Muscle of arm (tissue), 12 donors: ENCODE measurements around the gene PDE6G. TPM values are rescaled to one million over a fixed set of nuclear protein-coding genes. Genes with fewer than 3 reads are reported as not detected.
"Not testable (repeated sequence)": the region's sequence is repeated elsewhere in the genome, so short reads cannot be mapped to it uniquely, and the experiment has no call there.

Source experiments
- DNase-seq: peaks from one replicate; pipeline ENCODE4 v3.0.0-alpha.2; 2013
- polyA plus RNA-seq, 12 donors: library from polyadenylated mRNA; unstranded; fragments of 120-200 nt; gene quantifications; one replicate each; pipeline ENCODE4 v1.2.1, GENCODE V29; 2013; ENCODE audit not compliant: insufficient read length in 12 of 12

PDE6G gene
- polyA plus RNA-seq, 12 donors, result 1.4 to 7.6 (median 3.1) TPM; not detected in 2

DNA sequence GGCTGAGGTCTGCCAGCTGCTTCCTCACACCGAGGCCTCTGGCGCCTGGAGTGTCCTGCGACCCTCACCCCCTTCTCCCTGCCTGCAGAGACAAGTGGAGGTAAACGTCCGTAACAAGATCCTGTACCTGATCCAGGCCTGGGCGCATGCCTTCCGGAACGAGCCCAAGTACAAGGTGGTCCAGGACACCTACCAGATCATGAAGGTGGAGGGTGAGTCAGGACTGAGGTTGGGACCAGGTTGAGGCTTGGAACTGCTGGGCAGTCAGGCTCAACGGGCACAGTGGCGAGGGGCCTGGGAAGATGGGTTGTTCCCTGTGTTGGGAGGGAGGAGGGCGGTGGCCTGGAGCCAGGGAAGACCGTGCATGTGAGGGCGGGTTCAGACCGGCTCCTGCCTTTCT lies 32.3 kb upstream of the PDE6G start:
- no peak for DNase-seq

GRCh38 chr17:81687770-81688541 lies 31.6 kb upstream of the PDE6G start:
- DNase-seq, result no peak

DNA sequence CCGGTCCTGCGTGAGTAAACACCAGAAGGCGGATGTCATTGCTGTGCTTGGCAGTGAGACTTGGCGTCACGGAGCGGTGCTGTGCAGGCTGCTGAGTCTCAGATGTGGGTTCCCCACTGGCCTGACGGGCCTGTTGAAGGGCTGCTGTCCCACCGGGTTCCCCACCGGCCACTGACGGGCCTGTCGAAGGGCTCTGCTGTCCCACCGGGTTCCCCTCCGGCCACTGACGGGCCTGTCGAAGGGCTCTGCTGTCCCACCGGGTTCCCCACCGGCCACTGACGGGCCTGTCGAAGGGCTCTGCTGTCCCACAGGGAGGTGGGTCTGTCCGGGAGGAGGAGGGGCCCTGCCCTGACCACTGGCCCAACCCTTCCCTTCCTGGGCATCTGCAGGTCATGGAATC lies 30.3 kb upstream of the PDE6G start:
- DNase-seq, result no peak

- DNase-seq, result no peak
These were observed 28.8 kb upstream of the PDE6G start for GRCh38 chr17:81685108-81685507.

- no peak for DNase-seq
These were observed 28.1 kb upstream of the PDE6G start for GRCh38 chr17:81684442-81684911.

- peak; percentile 99 for DNase-seq
These were observed 27.5 kb upstream of the PDE6G start, which contains the start of the genes ARL16 and HGS for GRCh38 chr17:81683584-81684441. Gene ARL16, minus strand, starts transcription at chr17:81683797. Its CDS starts 44 bp downstream, at chr17:81683753. Gene HGS, plus strand, starts transcription at chr17:81684011. Its CDS starts 56 bp downstream, at chr17:81684067.

- no peak for DNase-seq
These were observed 26.9 kb upstream of the PDE6G start for GRCh38 chr17:81683208-81683583.

- DNase-seq, result no peak
These were observed 26.3 kb upstream of the PDE6G start for GRCh38 chr17:81682565-81683207.

DNA sequence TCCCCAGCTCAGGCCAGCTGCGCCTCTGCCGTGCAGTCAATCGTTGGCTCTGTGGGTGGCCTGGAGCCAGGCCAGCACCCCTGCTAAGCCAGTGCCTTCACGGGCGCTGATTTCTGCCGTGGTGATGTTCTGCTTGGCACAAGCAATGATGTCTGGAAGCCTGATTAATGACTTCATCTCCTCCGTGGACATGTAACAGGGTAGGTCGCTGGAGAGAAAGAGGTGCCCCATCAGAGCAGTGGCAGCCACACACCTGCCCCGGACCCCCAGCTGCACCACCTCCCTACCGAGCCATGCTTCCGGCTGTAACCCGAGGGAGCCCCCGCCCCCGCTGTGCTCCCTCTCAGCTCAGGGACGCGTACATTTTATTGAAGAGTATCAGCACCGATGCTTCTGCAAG lies 25.3 kb upstream of the PDE6G start:
- DNase-seq, result no peak

DNA sequence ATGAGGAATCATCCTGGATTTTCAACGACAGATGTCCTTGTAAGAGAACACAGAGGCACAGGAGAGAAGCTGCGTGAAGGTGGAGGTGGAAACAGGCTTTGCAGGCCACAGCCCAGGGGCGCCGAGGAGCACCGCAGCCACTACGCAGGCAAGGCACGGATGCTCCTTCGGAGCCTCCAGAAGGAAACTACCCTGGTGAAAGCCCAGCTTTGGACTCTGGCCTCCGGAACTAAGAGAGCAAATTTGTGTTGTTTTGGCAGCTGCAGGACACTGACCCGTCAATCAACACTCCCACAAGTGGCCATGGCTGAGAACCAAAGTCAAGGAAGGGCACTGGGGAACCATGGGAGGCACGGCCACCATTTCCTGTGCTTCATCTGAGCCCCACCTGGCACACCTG lies 23.8 kb upstream of the PDE6G start:
- no peak for DNase-seq

DNA sequence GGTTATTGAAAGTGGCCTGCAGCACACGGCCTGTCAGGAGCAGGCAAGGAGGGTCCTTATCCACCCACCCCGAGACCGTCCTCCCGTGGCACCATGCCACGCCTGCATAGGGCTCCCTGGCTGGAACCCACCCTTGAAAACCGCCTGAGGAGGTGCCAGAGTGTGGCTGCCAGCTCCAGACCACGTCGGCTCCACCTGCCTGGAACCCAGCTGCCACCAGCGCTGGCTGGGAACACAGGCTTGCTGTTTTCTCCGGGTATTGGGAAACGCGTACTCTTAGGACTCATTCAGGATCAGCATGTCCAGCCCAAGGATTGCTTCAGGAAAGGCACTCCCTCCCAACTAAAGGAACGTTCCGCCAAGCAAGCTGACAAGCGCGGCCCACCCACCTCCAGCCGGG lies 20.6 kb upstream of the PDE6G start:
- no peak for DNase-seq

DNA sequence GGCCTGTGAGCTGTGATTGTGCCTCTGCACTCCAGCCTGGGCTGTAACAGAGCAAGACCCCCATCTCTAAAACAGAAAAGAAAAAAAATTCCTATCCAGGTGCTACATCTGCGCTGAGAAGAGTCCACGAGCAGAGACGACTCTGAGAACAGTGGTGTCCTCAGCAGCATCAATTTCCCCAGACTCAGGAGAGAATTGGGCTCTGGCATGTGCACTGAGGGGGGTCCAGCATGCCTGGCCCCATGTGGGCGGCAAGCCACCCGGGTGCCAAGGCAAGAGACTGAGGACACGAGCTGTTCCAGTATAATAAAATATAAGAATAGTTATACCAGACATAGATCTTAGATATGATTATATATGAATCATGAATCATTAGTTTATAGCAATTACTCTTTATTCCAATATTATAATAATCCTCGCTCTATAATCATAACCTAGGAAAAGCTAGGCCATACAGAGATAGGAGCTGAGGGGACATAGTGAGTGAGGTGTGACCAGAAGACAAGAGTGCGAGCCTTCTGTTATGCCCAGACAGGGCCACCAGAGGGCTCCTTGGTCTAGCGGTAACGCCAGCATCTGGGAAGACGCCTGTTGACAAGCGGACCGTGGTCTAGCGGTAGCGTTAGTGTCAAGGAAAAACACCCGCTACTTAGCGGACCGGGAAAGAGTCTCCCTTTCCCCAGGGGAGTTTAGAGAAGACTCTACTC lies 19.3 kb upstream of the PDE6G start:
- DNase-seq, result not testable (repeated sequence)

GRCh38 chr17:81673561-81674258 lies 17.4 kb upstream of the PDE6G start:
- no peak for DNase-seq

DNA sequence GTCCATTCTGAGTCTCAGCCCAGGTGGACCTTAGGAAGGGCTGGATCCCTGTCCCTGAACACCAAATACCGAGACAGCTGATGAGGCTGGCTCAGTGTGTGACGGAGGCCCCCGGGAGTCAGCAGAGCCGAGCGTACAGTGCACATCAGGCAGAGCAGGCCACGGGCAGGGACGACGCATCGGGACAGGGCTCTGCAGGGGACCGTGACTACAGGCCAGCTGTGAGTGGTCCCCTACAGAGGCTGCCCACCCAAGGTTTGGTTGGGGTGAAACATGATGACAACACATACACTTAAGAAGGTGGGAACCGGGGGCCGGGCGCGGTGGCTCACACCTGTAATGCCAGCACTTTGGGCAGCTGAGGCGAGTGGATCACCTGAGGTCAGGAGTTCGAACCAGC lies 16.6 kb upstream of the PDE6G start:
- DNase-seq, result no peak

DNA sequence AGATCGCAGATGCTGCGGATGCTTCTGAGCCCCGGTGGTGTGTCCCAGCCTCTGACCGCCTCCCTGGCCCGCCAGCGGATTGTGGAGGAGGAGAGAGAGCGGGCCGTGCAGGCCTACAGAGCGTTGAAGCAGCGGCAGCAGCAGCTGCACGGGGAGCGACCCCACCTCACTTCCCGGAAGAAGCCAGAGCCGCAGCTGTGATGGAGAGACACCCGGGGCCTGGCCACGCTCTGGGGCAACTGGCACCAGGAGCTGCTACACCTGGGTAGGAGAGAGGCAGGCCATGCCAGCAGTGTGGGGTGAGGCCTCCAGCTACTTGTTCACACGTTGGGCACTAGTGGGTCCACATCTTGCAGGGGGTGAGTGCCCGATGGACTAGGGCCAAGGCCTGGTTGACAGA lies 16.2 kb upstream of the PDE6G start:
- DNase-seq, result no peak

DNA sequence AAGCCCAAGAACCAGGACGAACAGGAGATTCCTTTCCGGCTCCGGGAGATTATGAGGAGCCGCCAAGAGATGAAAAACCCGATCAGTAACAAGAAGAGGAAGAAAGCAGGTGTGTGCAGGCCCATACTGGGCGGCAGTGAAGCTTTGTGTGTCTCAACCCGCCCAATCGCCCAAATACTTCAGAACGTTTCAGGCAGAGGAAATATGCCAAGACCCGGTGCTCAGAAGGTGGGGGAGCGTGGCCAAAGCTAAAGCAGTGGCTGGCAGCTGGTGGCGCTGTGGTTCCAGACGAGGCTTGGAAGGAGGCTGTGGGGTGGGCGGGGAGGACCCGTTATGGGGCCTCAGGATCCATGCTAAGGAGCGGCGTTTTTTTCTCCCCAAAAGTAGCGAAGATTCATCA lies 11.4 kb upstream of the PDE6G start:
- no peak for DNase-seq

DNA sequence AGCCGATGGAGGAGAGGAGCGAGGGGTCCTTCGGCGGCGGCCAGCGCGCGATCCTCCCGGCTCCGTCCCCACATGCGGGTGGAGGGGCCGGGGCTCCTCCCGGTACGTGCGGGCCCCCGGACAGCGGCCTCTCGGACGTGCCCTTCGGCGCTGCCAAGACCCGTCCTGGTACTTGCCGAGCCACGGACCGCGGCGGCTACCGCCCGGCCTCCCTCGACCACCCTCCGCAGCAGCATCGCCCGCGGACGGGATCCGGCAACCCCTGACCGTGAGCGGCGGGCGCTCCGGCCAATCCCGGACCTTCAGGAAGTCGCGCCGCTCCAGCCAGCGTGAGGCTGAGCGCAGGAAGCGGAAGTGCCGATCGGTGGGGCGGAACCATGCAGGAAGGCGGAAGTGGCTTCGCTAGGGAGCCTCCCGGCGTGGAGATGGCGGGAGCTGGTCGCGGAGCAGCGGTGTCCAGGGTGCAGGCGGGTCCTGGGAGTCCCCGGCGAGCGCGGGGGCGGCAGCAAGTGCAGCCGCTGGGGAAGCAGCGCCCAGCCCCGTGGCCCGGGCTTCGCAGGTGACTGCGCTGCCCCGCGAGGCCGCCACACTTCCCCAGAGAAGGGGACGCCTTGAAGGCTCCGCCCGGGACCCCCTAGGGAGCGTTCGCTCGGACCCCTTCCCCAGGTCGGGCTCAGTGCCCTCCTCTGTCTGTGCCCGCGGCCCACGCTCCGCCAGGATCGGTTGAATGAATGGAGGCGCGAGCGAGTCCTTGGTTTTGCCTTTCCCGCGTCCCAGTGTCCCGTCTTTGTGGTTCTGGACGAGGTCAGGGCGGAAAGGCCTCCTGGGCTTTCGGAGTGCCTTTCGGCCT lies 10.2 kb upstream of the PDE6G start, which contains the start of the genes CCDC137 and OXLD1:
Gene CCDC137 (plus strand): TSS at position 396 of the 850 bp plus-strand sequence. CDS start 30 bp downstream, at position 426.
Gene OXLD1 (minus strand): TSS at position 264 of the 850 bp plus-strand sequence. CDS start 28 bp downstream, at position 236.
- DNase-seq, result peak; percentile 96

DNA sequence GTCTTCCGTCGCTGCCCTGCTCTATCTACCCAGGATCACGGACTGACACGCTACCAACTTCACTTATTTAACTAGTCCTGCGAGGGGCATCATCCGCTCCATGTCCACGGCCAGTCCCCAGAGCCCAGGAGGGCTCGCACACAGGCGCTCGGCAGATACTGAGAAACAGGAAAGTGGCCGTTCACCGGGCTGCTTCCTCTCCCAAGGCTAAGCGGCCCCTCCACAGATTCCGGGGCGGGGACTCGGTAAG lies 9.7 kb upstream of the PDE6G start:
- no peak for DNase-seq

- DNase-seq, result no peak
These were observed 9.1 kb upstream of the PDE6G start for GRCh38 chr17:81665205-81666091.
